H1 (cell line): Measurements from ENCODE around the gene CADM1. TPM values are rescaled to one million over a fixed set of nuclear protein-coding genes. Genes with fewer than 3 reads are reported as not detected.

Experiments used
- CTCF ChIA-PET: fragments of 300-600 bp; sonication (Branson Sonifier 250); formaldehyde crosslinking; loops from one replicate; lab custom pipeline; 2021; ENCODE audit not compliant: partially characterized antibody; lab: Charles Lee
- POLR2A ChIA-PET: fragments of 300-600 bp; sonication (Branson Sonifier 250); formaldehyde crosslinking; loops from one replicate; lab custom pipeline; 2021; ENCODE audit warnings: inconsistent platforms; ENCODE audit not compliant: partially characterized antibody; lab: Charles Lee
- DNase-seq, 2 experiments: peaks; one replicate each; pipeline versions ENCODE4 v3.0.0 to v3.0.0-alpha.2; 2010 to 2022; ENCODE audit warnings: low spot score in 2 of 2, low read depth in 1 of 2, mixed read lengths in 1 of 2
- FAIRE-seq: peaks from 2 replicates; lab custom pipeline; 2011; peaks lifted over from hg19 to GRCh38; lab: Jason Lieb, UNC
- H2AFZ ChIP-seq: 2 replicates; pipeline ENCODE4 v1.8.1; 2012; ENCODE audit warnings: low read length, inconsistent platforms
- H2AK5ac ChIP-seq: 2 replicates; pipeline ENCODE4 v1.6.1; 2013; ENCODE audit warnings: low read depth, low read length
- H2BK120ac ChIP-seq: replicated peaks from 2 replicates; pipeline ENCODE3; 2013; ENCODE audit warnings: low read depth, low read length, inconsistent platforms
- H2BK12ac ChIP-seq: 2 replicates; pipeline ENCODE4 v1.6.1; 2013; ENCODE audit warnings: low read depth, low read length
- H2BK15ac ChIP-seq: 2 replicates; pipeline ENCODE4 v1.6.1; 2013; ENCODE audit warnings: low read length
- H2BK20ac ChIP-seq: 2 replicates; pipeline ENCODE4 v1.6.1; 2013; ENCODE audit warnings: low read length
- H2BK5ac ChIP-seq: 2 replicates; pipeline ENCODE4 v1.6.1; 2013; ENCODE audit warnings: low read depth, low read length
- H3K14ac ChIP-seq: 2 replicates; pipeline ENCODE4 v1.6.1; 2013; ENCODE audit warnings: inconsistent platforms; ENCODE audit not compliant: insufficient read length
- H3K18ac ChIP-seq: 2 replicates; pipeline ENCODE4 v1.6.1; 2013; ENCODE audit warnings: low read length; ENCODE audit errors: extremely low read depth
- H3K23ac ChIP-seq: 2 replicates; pipeline ENCODE4 v1.6.1; 2013; ENCODE audit warnings: inconsistent platforms; ENCODE audit not compliant: insufficient read length
- H3K23me2 ChIP-seq: 2 replicates; pipeline ENCODE4 v1.6.1; 2013; ENCODE audit warnings: low read depth, low read length
- H3K27ac ChIP-seq: 2 replicates; pipeline ENCODE4 v1.6.1; 2011; ENCODE audit warnings: low read depth, low read length, inconsistent platforms
- H3K27me3 ChIP-seq, 4 experiments: replicated peaks in 1 of 4; 1 replicate in 1 of 4; 2 replicates in 3 of 4; pipeline versions ENCODE4 v1.6.1 to v1.8.1; 2011 to 2013; ENCODE audit warnings: low read length in 3 of 4, mild to moderate bottlenecking in 3 of 4, inconsistent platforms in 2 of 4, mixed read lengths in 2 of 4, moderate library complexity in 1 of 4; ENCODE audit not compliant: control insufficient read depth in 3 of 4, insufficient read depth in 3 of 4; ENCODE audit errors: extremely low read depth in 1 of 4
- H3K36me3 ChIP-seq, 4 experiments: 2 replicates each; pipeline versions ENCODE4 v1.6.1 to v1.8.1; 2011 to 2013; ENCODE audit warnings: mild to moderate bottlenecking in 4 of 4, low read length in 3 of 4, moderate library complexity in 2 of 4, control low read depth in 1 of 4, inconsistent platforms in 1 of 4; ENCODE audit not compliant: insufficient read depth in 4 of 4, control insufficient read depth in 2 of 4
- H3K4ac ChIP-seq: replicated peaks from 2 replicates; pipeline ENCODE3; 2013; ENCODE audit warnings: low read length, low read depth, mixed read lengths, inconsistent platforms; ENCODE audit not compliant: insufficient read length
- H3K4me1 ChIP-seq, 4 experiments: replicated peaks in 1 of 4; 1 replicate in 1 of 4; 2 replicates in 3 of 4; pipeline versions ENCODE4 v1.6.1 to v1.8.1; 2011 to 2013; ENCODE audit warnings: low read length in 3 of 4, inconsistent platforms in 2 of 4, mixed read lengths in 1 of 4; ENCODE audit not compliant: insufficient read depth in 4 of 4, control insufficient read depth in 3 of 4
- H3K4me2 ChIP-seq, 2 experiments: 2 replicates each; pipeline versions ENCODE4 v1.6.1 to v1.8.1; 2011 to 2013; ENCODE audit warnings: low read depth in 2 of 2, low read length in 2 of 2, control low read depth in 1 of 2, inconsistent platforms in 1 of 2, mild to moderate bottlenecking in 1 of 2; ENCODE audit not compliant: insufficient read depth in 1 of 2
- H3K4me3 ChIP-seq, 4 experiments: fragments of 200-600, 300-600 bp in 1 of 4; sonication (generic), shearing (Covaris generic), sonication (Bioruptor Twin) in 1 of 4; 2 replicates each; pipeline versions ENCODE4 v1.5.1 to v1.8.1; 2011 to 2016; ENCODE audit warnings: low read length in 4 of 4, low read depth in 3 of 4, control low read depth in 2 of 4, inconsistent platforms in 2 of 4, mild to moderate bottlenecking in 2 of 4, mixed read lengths in 1 of 4, moderate library complexity in 1 of 4; ENCODE audit not compliant: insufficient read depth in 2 of 4; ENCODE audit errors: extremely low read depth in 1 of 4
- H3K56ac ChIP-seq: replicated peaks from 2 replicates; pipeline ENCODE3; 2013; ENCODE audit warnings: low read depth, mild to moderate bottlenecking, mixed read lengths, low read length, inconsistent platforms; ENCODE audit not compliant: insufficient read length
- H3K79me1 ChIP-seq: 2 replicates; pipeline ENCODE4 v1.6.1; 2013; ENCODE audit warnings: low read depth, low read length, control low read depth
- H3K79me2 ChIP-seq, 2 experiments: 2 replicates each; pipeline versions ENCODE4 v1.6.1 to v1.8.1; 2012 to 2013; ENCODE audit warnings: low read length in 2 of 2, mild to moderate bottlenecking in 2 of 2, inconsistent platforms in 1 of 2; ENCODE audit not compliant: insufficient read depth in 2 of 2, control insufficient read depth in 1 of 2
- H3K9ac ChIP-seq, 4 experiments: replicated peaks in 1 of 4; 1 replicate in 1 of 4; 2 replicates in 3 of 4; pipeline versions ENCODE4 v1.6.1 to v1.8.1; 2011 to 2013; ENCODE audit warnings: low read depth in 3 of 4, low read length in 3 of 4, control low read depth in 2 of 4, mild to moderate bottlenecking in 2 of 4, moderate library complexity in 2 of 4, inconsistent platforms in 1 of 4; ENCODE audit errors: extremely low read depth in 1 of 4
- H3K9me3 ChIP-seq, 2 experiments: 2 replicates each; pipeline versions ENCODE4 v1.6.1 to v1.8.1; 2012 to 2013; ENCODE audit warnings: mild to moderate bottlenecking in 2 of 2, moderate library complexity in 2 of 2, control low read depth in 1 of 2, inconsistent platforms in 1 of 2, low read depth in 1 of 2, low read length in 1 of 2, mixed read lengths in 1 of 2; ENCODE audit not compliant: insufficient read depth in 2 of 2
- H4K20me1 ChIP-seq, 2 experiments: replicated peaks in 1 of 2; 2 replicates each; pipeline versions ENCODE3 to v1.8.1; 2011 to 2013; ENCODE audit warnings: inconsistent platforms in 2 of 2, low read length in 2 of 2, mild to moderate bottlenecking in 1 of 2; ENCODE audit not compliant: insufficient read depth in 2 of 2, control insufficient read depth in 1 of 2
- H4K5ac ChIP-seq: 2 replicates; pipeline ENCODE4 v1.6.1; 2013; ENCODE audit warnings: low read length, low read depth, mixed read lengths, inconsistent platforms; ENCODE audit not compliant: insufficient read length
- H4K8ac ChIP-seq: 2 replicates; pipeline ENCODE4 v1.8.0; 2013; ENCODE audit warnings: mild to moderate bottlenecking, moderate library complexity, low read length, inconsistent platforms; ENCODE audit not compliant: insufficient read depth; ENCODE audit errors: extremely low read depth
- H4K91ac ChIP-seq: replicated peaks from 2 replicates; pipeline ENCODE3; 2013; ENCODE audit warnings: low read length, mixed read lengths, inconsistent platforms; ENCODE audit not compliant: insufficient read length
- ATF2 ChIP-seq: IDR thresholded peaks from 2 replicates; pipeline ENCODE4 v1.6.1; 2012; ENCODE audit warnings: low read length, inconsistent platforms
- GABPA ChIP-seq: IDR thresholded peaks from 2 replicates; pipeline ENCODE4 v1.6.1; 2011; ENCODE audit warnings: mild to moderate bottlenecking, low read length, moderate library complexity, borderline replicate concordance; ENCODE audit not compliant: insufficient read depth
- TAF7 ChIP-seq: optimal IDR thresholded peaks from 2 replicates; pipeline ENCODE3; 2011; ENCODE audit warnings: low read depth, mild to moderate bottlenecking, inconsistent platforms, low read length, moderate library complexity, borderline replicate concordance
- WGBS, 2 experiments: shearing (Covaris generic) in 1 of 2; methylation state at CpG; one replicate each; pipeline versions ENCODE4 v1.1.6 to v1.1.7; 2013 to 2015; ENCODE audit warnings: low lambda C conversion rate in 2 of 2, mixed read lengths in 2 of 2, inconsistent platforms in 1 of 2, low coverage in 1 of 2, missing lambda C conversion rate in 1 of 2; ENCODE audit not compliant: insufficient replicate concordance in 2 of 2, insufficient coverage in 1 of 2, insufficient read length in 1 of 2; ENCODE audit errors: extremely low coverage in 1 of 2, missing lambda C conversion rate in 1 of 2; 5-methylcytosine and 5-hydroxymethylcytosine counted together
- polyA plus RNA-seq, 7 experiments: library from polyadenylated mRNA; depleted of rRNA in 3 of 7; stranded (reverse) in 5 of 7; unstranded in 2 of 7; fragments of >200 nt in 5 of 7; fragments of 200-250 nt in 2 of 7; gene quantifications; 1 replicate in 5 of 7; 2 replicates in 1 of 7; 4 replicates in 1 of 7; pipeline versions ENCODE4 v1.2.1 to v1.2.3, GENCODE V29; 2011 to 2013; ENCODE audit warnings: missing spikeins in 2 of 7, mixed read lengths in 2 of 7
- total RNA-seq: library from RNA; stranded (reverse); fragmentation: NEBNext Ultra II Directional; extraction: Animal tissue kit (Norgen Biotek cat#: 25700); gene quantifications from 2 replicates; pipeline ENCODE4 v1.2.1, GENCODE V29; 2021

The CADM1 gene
- total and polyA plus RNA-seq, 2 of the 8 experiments (the other 6 are each of a cell fraction or from before 2014, with no cell fraction given), result 8.3 to 25.3 TPM

GRCh38 chr11:115300660-115301428 lies 203.4 kb downstream of the CADM1 start:
- Histone ChIP-seq H4K8ac (no peak overlapping the region), H4K91ac (no peak overlapping the region), H3K56ac (no peak overlapping the region), H4K20me1 (no peaks in the 10 kb centered on the region), H3K79me1 (no peaks in the 10 kb centered on the region; the same call in 1 of the 2 replicates), H2BK5ac (no peak overlapping the region), H2BK15ac (no peak overlapping the region), H3K4me3 (no peak overlapping the region), H2BK20ac (no peak overlapping the region), H4K5ac (no peak overlapping the region), H3K14ac (no peak overlapping the region), H3K36me3 (no peaks in the 10 kb centered on the region), H3K79me2 (no peaks in the 10 kb centered on the region), H3K23me2 (no peaks in the 10 kb centered on the region), H2BK120ac (no peak overlapping the region), H3K4me1 (no peaks in the 10 kb centered on the region), H2AK5ac (no peak overlapping the region), H3K4me2 (no peak overlapping the region), H3K9me3 (no peaks in the 10 kb centered on the region), H3K4ac (no peak overlapping the region), H2BK12ac (no peak overlapping the region), H3K27me3 (no peaks in the 10 kb centered on the region), H2AFZ (no peak overlapping the region), H3K27ac (no peak overlapping the region), H3K18ac (no peak overlapping the region), H3K23ac (no peak overlapping the region), H3K9ac (no peak overlapping the region)
- POLR2A ChIA-PET, result no interaction called here
- no peak for FAIRE-seq
- CTCF ChIA-PET, result interaction anchor here (1.3 to 1.5 kb wide), 2 partner anchors 10 to 104 kb away, joined by 3 to 5 read pairs; no protein-coding TSS in a partner anchor
- no peak for DNase-seq
- no peak for TF ChIP-seq GABPA
- TF ChIP-seq TAF7, result no peak
- TF ChIP-seq ATF2, result no peak
- WGBS, 2 experiments, result 87% methylated on average over 5 of the region's 5 CpGs; no CpG with 5 or more reads in 1 of the 2 experiments
